ENCODE data around the gene KDM2B.

GRCh38 chr12:121516437-121517011 lies 64.3 kb downstream of the KDM2B start:
- TF ChIP-seq BACH1 (IDR thresholded peaks at IDR 0.05; ENCODE audit: low read length) (no peak), POLR2AphosphoS5 (IDR thresholded peaks at IDR 0.05; ENCODE audit: low read depth, low read length) (no peak), KDM5A (IDR thresholded peaks at IDR 0.05; ENCODE audit: low read length) (no peak), TCF12 (IDR thresholded peaks at IDR 0.05; ENCODE audit: low read depth, low read length) (no peak), CREB1 (IDR thresholded peaks at IDR 0.05) (no peak), POLR2A (IDR thresholded peaks at IDR 0.05; ENCODE audit: control extremely low read depth in 1 of 2, low read depth in 2 of 2, low read length in 2 of 2) (no peak), TAF1 (IDR thresholded peaks at IDR 0.05; ENCODE audit: low read depth, low read length) (no peak), ZNF274 (IDR thresholded peaks at IDR 0.05; ENCODE audit: borderline replicate concordance, extremely low read depth, low read length) (no peak), JUN (IDR thresholded peaks at IDR 0.05; ENCODE audit: low read depth, low read length) (no peak), PHF8 (conservative IDR thresholded peaks at IDR 0.05; ENCODE audit: low read depth, low read length) (no peak)
- TF ChIP-seq, protein P1, sequence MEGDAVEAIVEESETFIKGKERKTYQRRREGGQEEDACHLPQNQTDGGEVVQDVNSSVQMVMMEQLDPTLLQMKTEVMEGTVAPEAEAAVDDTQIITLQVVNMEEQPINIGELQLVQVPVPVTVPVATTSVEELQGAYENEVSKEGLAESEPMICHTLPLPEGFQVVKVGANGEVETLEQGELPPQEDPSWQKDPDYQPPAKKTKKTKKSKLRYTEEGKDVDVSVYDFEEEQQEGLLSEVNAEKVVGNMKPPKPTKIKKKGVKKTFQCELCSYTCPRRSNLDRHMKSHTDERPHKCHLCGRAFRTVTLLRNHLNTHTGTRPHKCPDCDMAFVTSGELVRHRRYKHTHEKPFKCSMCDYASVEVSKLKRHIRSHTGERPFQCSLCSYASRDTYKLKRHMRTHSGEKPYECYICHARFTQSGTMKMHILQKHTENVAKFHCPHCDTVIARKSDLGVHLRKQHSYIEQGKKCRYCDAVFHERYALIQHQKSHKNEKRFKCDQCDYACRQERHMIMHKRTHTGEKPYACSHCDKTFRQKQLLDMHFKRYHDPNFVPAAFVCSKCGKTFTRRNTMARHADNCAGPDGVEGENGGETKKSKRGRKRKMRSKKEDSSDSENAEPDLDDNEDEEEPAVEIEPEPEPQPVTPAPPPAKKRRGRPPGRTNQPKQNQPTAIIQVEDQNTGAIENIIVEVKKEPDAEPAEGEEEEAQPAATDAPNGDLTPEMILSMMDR (IDR thresholded peaks at IDR 0.05; ENCODE audit: control extremely low read depth in 1 of 3, insufficient read depth in 1 of 3, low read depth in 1 of 3, low read length in 3 of 3), result no peak
- TF ChIP-seq, protein P2, sequence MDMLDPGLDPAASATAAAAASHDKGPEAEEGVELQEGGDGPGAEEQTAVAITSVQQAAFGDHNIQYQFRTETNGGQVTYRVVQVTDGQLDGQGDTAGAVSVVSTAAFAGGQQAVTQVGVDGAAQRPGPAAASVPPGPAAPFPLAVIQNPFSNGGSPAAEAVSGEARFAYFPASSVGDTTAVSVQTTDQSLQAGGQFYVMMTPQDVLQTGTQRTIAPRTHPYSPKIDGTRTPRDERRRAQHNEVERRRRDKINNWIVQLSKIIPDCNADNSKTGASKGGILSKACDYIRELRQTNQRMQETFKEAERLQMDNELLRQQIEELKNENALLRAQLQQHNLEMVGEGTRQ (IDR thresholded peaks at IDR 0.05; ENCODE audit: low read length), result no peak
